Astrocyte (in vitro differentiated cells and primary cell): ENCODE results near the gene TIGD7. TPM values are rescaled to one million over a fixed set of nuclear protein-coding genes. Genes with fewer than 3 reads are reported as not detected.

Source experiments
- DNase-seq: peaks from one replicate; pipeline ENCODE4 v3.0.0-alpha.2; 2010; ENCODE audit warnings: low read depth
- FAIRE-seq: peaks from 2 replicates; lab custom pipeline; 2011; peaks lifted over from hg19 to GRCh38; lab: Jason Lieb, UNC
- H2AFZ ChIP-seq: 2 replicates; pipeline ENCODE4 v1.6.0; 2012; ENCODE audit warnings: low read depth, low read length, inconsistent platforms
- H3K27ac ChIP-seq: 2 replicates; pipeline ENCODE4 v1.5.1; 2011; ENCODE audit warnings: low read depth, low read length, inconsistent platforms
- H3K27me3 ChIP-seq: 2 replicates; pipeline ENCODE4 v1.6.0; 2011; ENCODE audit warnings: low read length, inconsistent platforms; ENCODE audit not compliant: insufficient read depth
- H3K36me3 ChIP-seq: 2 replicates; pipeline ENCODE4 v1.5.1; 2011; ENCODE audit warnings: low read length, inconsistent platforms; ENCODE audit not compliant: insufficient read depth
- H3K4me1 ChIP-seq: 2 replicates; pipeline ENCODE4 v1.5.1; 2011; ENCODE audit warnings: low read length, inconsistent platforms; ENCODE audit not compliant: insufficient read depth
- H3K4me2 ChIP-seq: 2 replicates; pipeline ENCODE4 v1.6.0; 2012; ENCODE audit warnings: low read length, inconsistent platforms
- H3K4me3 ChIP-seq: 2 replicates; pipeline ENCODE4 v1.5.1; 2011; ENCODE audit warnings: low read depth, mild to moderate bottlenecking, low read length, inconsistent platforms; ENCODE audit not compliant: insufficient read depth
- H3K79me2 ChIP-seq: 2 replicates; pipeline ENCODE4 v1.6.0; 2012; ENCODE audit warnings: mild to moderate bottlenecking, low read length, inconsistent platforms; ENCODE audit not compliant: insufficient read depth
- H3K9ac ChIP-seq: 2 replicates; pipeline ENCODE4 v1.6.0; 2012; ENCODE audit warnings: mild to moderate bottlenecking, low read length, inconsistent platforms
- H3K9me3 ChIP-seq: 2 replicates; pipeline ENCODE4 v1.5.1; 2012; ENCODE audit warnings: low read depth, mild to moderate bottlenecking, low read length, inconsistent platforms; ENCODE audit not compliant: insufficient read depth
- H4K20me1 ChIP-seq: 2 replicates; pipeline ENCODE4 v1.6.0; 2012; ENCODE audit warnings: low read length, inconsistent platforms; ENCODE audit not compliant: insufficient read depth
- H3K27ac Mint-ChIP-seq: one replicate; pipeline ENCODE4 v1.8.0; 2021; ENCODE audit warnings: mild to moderate bottlenecking, mixed read lengths; ENCODE audit not compliant: unreplicated experiment
- H3K27me3 Mint-ChIP-seq: one replicate; pipeline ENCODE4 v1.8.0; 2021; ENCODE audit warnings: low read depth, mixed read lengths; ENCODE audit not compliant: unreplicated experiment
- H3K36me3 Mint-ChIP-seq: one replicate; pipeline ENCODE4 v1.8.0; 2021; ENCODE audit warnings: low read depth, mixed read lengths; ENCODE audit not compliant: unreplicated experiment
- H3K4me1 Mint-ChIP-seq: one replicate; pipeline ENCODE4 v1.8.0; 2021; ENCODE audit warnings: low read depth, mixed read lengths; ENCODE audit not compliant: unreplicated experiment
- H3K4me3 Mint-ChIP-seq: one replicate; pipeline ENCODE4 v1.8.0; 2021; ENCODE audit warnings: mild to moderate bottlenecking, moderate library complexity, mixed read lengths; ENCODE audit not compliant: unreplicated experiment
- H3K9me3 Mint-ChIP-seq: one replicate; pipeline ENCODE4 v1.8.0; 2021; ENCODE audit warnings: mild to moderate bottlenecking, mixed read lengths; ENCODE audit not compliant: unreplicated experiment
- CTCF ChIP-seq: IDR thresholded peaks from 2 replicates; pipeline ENCODE4 v1.5.1; 2011; ENCODE audit warnings: low read depth, mild to moderate bottlenecking, inconsistent platforms, low read length, moderate library complexity; ENCODE audit not compliant: insufficient read depth
- EZH2 ChIP-seq: IDR thresholded peaks from 2 replicates; pipeline ENCODE4 v1.6.1; 2012; ENCODE audit warnings: mild to moderate bottlenecking, low read length, inconsistent platforms; ENCODE audit not compliant: insufficient read depth
- total RNA-seq: library from RNA; stranded (reverse); gene quantifications from 2 replicates; pipeline ENCODE4 v1.2.1, GENCODE V29; 2021

The TIGD7 gene
- total RNA-seq, 1 donor from 2014 or later = 4.5 TPM

GRCh38 chr16:3321816-3322215 lies 16.6 kb upstream of the TIGD7 start:
- Histone ChIP-seq H3K27me3 (no peaks in the 10 kb centered on the region), H3K4me1 (no peaks in the 10 kb centered on the region), H3K9ac (no peak overlapping the region), H3K36me3 (peaks cover 15% of the 10 kb centered on the region), H3K9me3 (peaks cover 47% of the 10 kb centered on the region), H4K20me1 (no peaks in the 10 kb centered on the region), H2AFZ (no peak overlapping the region), H3K27ac (no peak overlapping the region), H3K79me2 (no peaks in the 10 kb centered on the region), H3K4me2 (no peak overlapping the region), H3K4me3 (no peak overlapping the region)
- Mint-ChIP-seq H3K9me3 (peaks cover 43% of the 10 kb centered on the region), H3K36me3 (peaks cover 29% of the 10 kb centered on the region), H3K27ac (no peak overlapping the region), H3K4me1 (no peaks in the 10 kb centered on the region), H3K4me3 (no peak overlapping the region), H3K27me3 (peaks cover 2% of the 10 kb centered on the region)
- FAIRE-seq = no peak
- DNase-seq = no peak
- TF ChIP-seq CTCF (no peak), EZH2 (no peak)

GRCh38 chr16:3317315-3317999 lies 12.2 kb upstream of the TIGD7 start:
- Histone ChIP-seq H3K27me3 (no peaks in the 10 kb centered on the region), H3K9me3 (peaks cover 73% of the 10 kb centered on the region), H3K27ac (no peak overlapping the region), H3K79me2 (no peaks in the 10 kb centered on the region), H3K4me2 (no peak overlapping the region), H3K4me1 (no peaks in the 10 kb centered on the region), H4K20me1 (no peaks in the 10 kb centered on the region), H2AFZ (no peak overlapping the region), H3K4me3 (no peak overlapping the region), H3K9ac (no peak overlapping the region), H3K36me3 (peaks cover 47% of the 10 kb centered on the region)
- H3K27ac Mint-ChIP-seq = no peak overlapping the region
- no peak for TF ChIP-seq CTCF
- no peak for TF ChIP-seq EZH2
- H3K36me3 Mint-ChIP-seq = peaks cover 67% of the 10 kb centered on the region
- H3K4me3 Mint-ChIP-seq = no peak overlapping the region
- H3K9me3 Mint-ChIP-seq = peaks cover 70% of the 10 kb centered on the region
- no peaks in the 10 kb centered on the region for H3K4me1 Mint-ChIP-seq
- no peaks in the 10 kb centered on the region for H3K27me3 Mint-ChIP-seq
- peak; percentile 18 for DNase-seq
- no peak for FAIRE-seq

GRCh38 chr16:3311496-3311895 lies 6.3 kb upstream of the TIGD7 start:
- H3K4me1 Mint-ChIP-seq = no peaks in the 10 kb centered on the region
- peaks cover 18% of the 10 kb centered on the region for H3K79me2 ChIP-seq
- H4K20me1 ChIP-seq = peaks cover 4% of the 10 kb centered on the region
- H3K27ac ChIP-seq = no peak overlapping the region
- H3K4me3 ChIP-seq = no peak overlapping the region
- no peak for TF ChIP-seq EZH2
- no peak overlapping the region for H3K27ac Mint-ChIP-seq
- no peak for DNase-seq
- H3K36me3 ChIP-seq = peaks cover 46% of the 10 kb centered on the region
- peaks cover 43% of the 10 kb centered on the region for H3K9me3 ChIP-seq
- H3K27me3 Mint-ChIP-seq = no peaks in the 10 kb centered on the region
- no peaks in the 10 kb centered on the region for H3K27me3 ChIP-seq
- peaks cover 77% of the 10 kb centered on the region for H3K36me3 Mint-ChIP-seq
- H3K4me1 ChIP-seq = no peaks in the 10 kb centered on the region
- H3K9ac ChIP-seq = no peak overlapping the region
- no peak overlapping the region for H2AFZ ChIP-seq
- H3K4me3 Mint-ChIP-seq = no peak overlapping the region
- peaks cover 69% of the 10 kb centered on the region for H3K9me3 Mint-ChIP-seq
- no peak overlapping the region for H3K4me2 ChIP-seq
- no peak for FAIRE-seq
